HG02571 (cell line): ENCODE results near the gene C1R.

Source experiments
- ATAC-seq: cut with Tn5 transposase; IDR thresholded peaks from one replicate; pipeline ENCODE4 v1.9.1; 2021; ENCODE audit warnings: mild to moderate bottlenecking, moderate library complexity; ENCODE audit not compliant: unreplicated experiment

Gene C1R

DNA sequence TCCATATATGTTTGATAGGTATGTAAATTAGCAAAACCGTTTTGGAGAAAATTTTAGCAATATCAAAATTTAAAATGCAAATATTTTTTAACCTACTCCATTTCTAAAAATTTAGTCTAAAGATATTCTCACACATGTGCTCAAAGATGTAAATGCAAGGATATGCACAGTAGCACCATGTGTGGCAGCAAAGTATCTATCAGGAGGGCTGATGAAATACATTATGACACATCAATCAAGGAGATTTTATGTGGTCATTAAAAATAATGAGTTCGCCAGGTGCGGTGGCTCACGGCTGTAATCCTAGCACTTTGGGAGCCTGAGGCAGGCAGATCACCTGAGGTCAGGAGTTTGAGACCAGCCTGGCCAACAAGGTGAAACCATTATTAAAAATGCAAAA, 8.0 kb upstream of the C1R start:
- ATAC-seq = no peak

DNA sequence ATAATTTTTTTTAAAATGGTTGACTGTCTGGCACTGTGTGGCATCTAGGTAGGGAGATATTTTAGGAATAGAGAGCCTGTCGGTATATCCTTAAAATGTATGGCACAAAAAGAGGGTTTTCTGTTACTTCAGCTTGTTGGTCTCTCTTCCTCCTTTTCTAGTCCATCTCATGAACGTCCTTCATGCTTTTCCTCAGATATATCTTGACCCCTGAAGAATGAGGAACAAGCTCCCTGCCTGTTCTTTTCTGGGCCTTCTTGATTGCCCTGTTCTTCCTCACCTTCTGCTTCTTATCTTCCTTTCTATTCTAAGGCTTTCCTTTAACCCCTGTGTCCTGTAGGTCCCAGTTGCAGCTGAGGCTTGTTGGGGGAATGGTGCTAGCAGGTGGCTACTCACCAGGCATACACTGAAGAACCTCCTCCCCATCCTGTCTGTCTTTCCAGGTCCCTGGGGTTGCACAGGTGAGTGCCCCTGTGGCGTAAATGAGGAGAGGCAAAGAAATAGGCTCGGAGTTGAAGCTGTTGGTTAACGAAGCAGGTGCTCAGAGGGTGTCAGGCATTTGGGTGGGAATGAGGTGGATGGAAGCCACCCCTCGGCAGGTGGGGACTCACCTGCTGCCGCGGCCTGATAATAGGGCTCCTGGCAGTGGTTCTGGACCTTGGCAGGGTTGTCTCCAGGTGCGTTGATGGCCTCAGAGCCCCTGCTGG, 7.2 kb upstream of the C1R start:
- ATAC-seq = no peak

DNA sequence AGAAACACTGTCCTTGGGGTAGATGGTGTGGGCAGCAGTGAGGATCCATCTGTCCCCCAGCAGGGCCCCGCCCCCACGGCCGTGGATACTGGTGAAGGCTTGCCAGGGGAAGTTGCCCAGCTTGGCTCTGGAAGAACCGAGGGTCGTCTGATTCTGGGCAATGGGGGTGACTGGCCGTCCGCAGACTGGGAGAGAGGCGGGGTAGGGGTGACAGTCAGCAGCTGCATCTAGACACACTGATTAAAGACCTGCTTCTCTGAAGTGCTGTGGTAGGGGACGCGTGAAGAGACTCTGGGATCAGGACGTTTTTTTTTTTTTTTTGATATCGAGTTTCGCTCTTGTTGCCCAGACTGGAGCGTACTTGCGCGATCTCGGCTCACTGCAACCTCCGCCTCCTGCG, 4.7 kb upstream of the C1R start:
- no peak for ATAC-seq

DNA sequence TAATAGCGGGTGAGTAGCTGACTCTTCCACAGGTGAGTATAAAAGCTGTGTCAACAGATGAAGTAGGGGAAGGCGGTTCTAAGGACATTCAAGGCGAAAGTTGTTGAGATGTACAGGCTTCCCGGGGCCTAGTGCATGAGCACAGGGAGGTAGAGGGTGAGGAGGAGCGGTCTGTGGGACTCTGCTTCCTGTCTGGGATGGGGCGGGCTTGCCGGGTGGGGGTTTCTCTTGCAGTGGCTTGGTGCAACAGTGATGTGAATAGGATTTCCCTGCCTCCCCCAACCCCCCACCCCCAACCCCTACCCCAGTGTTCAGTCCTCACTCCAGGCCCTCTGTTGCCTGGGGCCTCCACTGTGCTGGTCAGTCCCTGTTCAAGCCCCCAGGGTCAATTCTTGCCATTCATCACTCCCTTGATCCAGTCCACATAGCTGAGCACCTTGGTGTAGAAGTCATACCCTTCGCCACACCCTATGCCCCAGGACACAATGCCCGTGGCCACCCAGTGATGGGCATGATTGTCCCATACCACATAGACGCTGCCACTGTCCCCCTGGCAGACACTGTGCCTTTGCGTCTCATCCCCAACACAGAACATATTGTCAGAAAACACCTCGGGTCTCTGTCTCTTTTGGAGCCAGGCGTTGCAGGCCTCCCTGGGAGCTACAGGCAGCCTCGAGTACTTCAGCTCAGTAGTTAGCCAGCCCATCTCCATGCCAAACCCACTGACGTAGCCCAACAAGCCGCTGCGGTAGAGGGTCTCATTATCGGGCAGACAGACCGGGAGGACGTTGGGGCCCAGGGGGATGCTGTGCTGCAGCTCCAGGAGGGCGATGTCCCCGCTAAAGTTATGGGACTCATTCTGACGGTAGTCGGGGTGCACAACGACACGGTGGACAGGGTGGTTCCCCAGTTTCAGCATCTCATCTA, 4.0 kb upstream of the C1R start:
- no peak for ATAC-seq

DNA sequence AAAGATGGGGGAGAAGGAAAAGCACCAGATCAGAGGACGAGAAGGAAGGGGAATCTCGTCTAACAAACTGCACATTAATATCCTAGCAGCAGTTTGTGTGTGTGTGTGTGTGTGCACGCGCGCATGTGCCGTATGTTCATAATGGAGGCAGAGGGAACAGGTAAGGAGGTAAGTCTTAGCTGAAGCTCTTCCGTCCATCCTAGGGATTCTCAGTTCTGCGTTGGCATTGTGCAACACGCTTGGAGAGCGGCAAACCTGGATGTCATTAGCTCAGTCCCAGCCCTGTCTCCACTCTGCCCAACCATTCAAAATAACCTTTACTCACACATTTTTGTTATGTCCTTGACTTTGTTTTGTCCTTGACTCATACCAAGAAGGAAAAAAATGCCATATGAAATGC, 1.6 kb upstream of the C1R start:
- ATAC-seq = no peak

DNA sequence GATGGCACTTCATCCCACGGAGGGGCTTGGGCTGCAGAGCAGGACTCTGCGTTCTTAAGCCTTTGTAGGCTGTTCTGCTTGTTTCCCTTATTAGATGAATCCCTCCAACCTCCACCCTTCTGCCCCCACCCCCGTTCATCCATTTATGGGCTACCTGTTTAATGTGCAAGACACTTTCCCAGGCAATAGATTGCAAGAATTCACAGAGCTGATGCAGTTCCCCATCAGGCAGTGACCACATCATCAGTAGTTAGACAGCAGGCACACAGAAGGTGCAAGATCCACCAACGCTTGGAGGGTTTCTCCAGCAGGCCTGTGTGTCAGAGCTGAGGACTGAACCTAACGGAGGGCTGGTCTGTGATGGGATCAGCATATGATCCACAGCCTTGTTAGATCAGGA, 1.2 kb upstream of the C1R start:
- no peak for ATAC-seq

DNA sequence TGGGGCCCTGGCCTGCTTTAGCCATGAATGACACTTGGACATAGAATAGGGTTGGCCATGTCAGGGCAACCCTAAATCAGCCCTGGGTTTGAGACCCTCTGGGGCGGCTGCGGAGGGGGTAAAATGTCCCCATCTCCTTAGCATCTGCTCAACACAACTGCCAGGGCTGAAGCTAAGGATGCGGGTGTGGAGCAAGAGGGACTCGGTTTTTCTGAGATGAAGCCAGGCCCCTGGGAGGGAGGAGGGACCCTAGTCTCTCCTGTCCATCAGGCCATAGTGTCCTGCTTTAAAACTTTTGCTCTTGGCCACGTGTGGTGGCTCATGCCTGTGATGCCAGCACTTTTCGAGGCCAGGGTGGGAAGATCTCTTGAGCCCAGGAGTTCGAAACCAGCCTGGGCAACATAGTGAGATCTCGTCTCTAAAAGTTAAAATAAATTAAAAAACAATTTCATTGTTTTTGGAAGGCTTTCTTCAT, 778 bp upstream of the C1R start:
- no peak for ATAC-seq

DNA sequence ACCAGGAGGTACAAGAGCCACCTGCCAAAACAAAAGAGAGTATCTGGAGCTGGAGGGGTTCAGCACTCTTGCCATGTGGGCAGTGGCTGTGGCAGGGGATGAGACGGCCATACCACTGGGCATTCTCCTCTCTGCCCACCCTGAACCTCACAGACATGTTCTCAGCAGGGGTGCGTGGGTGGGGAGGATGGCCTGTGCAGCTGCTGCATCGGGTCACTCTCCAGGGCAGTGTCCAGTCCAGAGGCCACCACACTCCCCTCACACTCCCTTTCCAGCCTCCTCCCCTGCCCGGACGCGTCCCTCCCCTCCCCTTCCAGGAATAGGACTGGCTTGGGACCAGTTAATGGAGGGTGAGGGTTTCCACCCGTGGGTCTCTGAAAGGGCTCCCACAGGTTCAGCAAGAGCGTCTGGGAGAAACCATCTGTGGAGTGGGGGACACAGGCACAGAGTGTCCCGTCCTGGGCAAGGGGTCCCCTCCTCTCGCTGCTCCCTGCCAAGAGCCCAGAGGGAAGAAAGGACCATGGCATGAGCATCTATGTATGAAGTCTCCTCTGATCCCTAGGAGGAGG, 501 bp downstream of the C1R start:
- ATAC-seq = no peak

DNA sequence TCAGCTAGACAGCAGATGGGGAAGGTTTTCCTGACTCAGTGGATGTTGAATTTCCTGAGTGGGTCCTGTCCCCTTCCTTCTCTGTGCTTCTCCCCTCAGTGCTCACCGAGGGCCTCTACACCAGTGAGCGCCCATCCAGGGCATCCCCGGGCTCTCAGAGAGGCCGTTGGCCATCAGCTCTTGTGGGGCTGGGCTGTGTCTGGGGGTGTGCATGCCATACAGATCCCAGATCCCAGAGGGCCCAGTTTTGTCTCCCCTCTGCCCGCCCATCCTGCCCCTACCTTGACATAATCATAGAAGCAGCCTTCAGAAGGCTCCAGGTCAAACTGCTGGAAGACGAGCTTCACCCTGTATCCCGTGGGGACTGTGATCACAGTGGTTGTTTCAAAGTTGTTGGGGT, 1.1 kb downstream of the C1R start:
- no peak for ATAC-seq

DNA sequence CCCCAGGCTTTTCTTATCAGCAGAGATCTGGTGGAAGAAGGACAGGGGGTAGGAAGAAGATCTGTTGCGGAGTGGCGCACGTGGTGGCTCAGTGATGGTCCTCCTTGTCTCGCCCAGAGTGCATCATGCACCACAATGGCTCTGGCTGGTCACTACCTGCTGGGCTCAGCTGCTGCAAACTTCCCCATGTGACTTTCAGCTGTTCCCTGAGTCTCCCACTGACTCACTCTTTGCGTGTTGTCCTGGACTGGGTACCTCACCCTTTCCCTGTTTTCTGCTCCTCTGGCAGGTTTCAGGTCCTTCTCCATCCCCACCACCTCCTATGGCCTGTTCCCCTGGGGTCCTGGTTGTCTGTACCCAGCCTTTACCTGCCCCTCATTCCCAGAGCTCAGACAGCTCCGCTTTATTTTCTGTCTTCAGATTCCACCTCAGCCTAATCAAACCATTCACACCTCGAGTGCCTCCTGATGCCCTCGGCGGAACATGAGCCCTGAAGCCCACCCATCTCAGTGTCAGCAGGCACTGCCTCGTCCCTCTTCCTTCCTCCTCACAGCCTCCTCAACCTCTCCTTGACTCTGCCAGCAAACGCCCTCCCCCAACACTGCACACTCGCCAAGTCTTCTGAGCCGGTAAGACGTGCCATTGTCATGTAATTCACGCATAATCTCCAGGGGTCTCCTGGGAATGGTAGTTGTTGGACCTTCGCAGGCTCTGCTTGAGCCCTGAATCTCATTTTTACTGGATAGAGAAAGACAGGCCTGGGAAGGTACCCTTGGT, 1.8 kb downstream of the C1R start:
- no peak for ATAC-seq

DNA sequence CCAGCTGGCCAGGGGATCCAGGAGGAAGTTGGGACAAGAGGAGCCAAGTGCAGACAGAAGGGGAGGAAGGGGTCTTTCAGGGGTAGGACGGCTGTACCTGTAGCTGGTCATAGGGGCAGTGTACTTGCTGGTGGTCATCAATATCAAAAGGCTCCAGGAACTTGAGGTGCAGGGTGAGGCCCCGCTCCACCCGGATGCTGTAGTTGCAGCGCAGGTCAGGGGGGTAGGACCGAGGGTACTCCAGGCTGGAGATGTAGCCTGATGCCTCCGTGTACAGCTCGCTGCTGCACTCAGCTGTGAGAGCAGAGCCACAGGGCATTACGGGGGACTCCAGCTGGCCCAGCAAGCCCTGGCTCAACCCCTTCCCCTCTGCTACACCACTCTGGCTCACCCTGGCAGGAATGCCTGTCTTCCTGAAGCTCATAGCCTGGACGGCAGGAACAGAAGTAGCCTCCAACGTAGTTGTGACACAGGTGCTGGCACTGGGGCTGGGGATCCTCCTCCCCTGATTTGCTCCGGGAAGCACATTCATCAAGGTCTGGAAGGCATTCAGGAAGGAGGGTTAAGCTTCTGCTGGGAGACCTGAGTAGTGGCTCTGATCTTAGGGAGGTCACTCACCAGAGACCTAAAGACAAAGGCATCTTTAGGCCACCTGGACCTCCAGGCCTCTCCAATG, 2.9 kb downstream of the C1R start:
- ATAC-seq = no peak

DNA sequence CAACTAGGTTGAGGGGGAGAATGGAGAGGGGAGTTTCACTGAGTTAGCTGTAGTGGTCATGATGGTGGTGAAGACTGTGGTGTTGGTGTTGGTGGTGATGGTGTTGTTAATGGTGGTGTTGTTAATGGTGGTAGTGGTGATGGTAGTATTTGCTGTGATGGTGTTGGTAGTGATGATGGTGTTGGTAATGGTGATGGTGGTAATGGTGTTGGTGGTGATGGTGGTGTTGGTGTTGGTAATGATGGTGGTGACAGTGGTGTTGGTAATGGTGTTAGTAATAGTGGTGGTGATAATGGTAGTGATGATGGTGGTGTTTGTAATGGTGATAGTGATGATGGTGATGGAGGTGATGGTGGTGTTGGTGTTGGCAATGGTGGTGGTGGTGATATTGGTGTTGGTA, 9.1 kb downstream of the C1R start:
- no peak for ATAC-seq

DNA sequence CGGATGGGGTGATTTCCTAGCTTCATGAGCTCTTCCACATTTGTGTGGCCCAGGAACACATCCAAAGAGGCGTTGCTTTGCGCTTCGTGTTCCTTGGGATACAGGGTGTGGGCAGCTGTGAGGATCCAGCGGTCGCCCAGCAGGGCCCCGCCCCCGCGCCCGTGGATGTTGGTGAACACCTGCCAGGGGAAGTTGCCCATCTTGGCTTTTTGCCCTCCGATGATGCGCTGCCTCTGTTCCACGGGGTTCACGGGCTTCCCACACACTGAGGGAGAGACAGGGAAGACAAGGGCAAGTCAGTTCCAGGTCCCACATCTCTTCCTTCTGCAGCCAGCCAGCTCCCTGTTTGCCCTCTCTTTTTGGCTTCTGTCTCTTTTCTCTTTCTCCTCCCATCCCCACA, 11.2 kb downstream of the C1R start:
- ATAC-seq = no peak

DNA sequence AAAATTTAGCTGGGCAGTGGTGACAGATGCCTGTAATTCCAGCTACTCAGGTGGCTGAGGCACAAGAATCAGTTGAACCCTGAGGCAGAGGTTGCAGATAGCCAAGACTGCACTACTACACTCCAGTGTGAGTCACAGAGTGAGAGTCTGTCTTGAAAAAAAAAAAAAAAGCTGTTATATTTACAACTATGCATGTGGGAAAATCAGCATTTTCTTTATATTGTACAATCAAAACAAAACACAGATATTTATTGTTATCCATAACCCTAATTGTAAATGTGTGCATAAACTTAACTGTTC, 12.5 kb downstream of the C1R start:
- ATAC-seq = no peak

DNA sequence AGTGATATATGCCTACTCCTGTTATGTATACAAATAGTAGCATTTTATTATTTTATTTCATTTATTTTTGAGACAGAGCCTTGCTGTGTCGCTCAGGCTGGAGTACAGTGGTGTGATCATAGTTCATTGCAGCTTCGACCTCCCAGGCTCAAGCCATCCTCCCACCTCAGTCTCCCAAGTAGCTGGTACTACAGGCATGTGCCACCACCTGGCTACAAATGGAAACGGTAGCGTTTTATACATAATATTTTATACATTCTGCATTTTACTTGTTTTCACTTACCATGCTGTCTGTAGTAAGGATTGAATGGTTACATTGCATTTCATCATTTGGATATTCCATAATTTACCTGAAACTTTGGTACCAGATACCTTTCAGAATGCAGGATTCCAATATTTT, 14.1 kb downstream of the C1R start:
- no peak for ATAC-seq

DNA sequence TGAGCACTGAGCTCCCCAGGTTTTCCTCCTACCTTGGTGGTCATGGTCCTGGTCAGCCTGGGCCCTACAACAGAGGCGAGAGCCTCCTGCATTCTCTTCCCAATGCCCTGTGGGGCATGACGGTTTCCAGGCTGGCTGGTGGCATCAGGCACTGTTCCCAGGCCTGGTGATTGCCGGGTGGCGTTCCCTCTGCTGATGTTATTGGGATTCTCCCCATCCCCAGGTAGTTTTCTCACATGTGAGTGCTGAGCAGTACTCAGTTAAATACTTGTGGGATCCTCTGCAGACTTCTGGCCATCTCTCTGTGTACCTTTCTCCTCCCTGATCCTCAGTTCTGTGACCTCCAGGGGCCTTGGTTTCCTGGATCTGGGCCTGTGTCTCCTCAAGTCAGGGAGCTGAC, 15.8 kb downstream of the C1R start:
- no peak for ATAC-seq

DNA sequence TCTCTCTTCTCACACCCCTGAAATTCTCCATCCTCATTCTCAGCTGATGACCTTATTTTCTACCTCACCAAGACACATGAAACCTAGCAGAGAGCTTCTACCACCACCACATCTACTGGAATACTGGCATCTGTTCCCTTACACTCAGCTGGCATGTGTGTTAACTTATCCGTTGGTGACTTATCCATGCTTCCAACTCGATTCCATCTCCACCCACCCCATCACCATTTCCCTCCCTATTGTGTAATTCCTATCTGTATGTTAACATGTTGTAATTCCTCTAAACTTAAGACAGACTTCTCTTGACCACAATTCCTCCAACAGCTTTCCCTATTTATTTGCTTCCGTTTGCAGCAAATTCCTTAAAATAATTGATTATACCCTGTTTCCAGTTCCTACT, 16.3 kb downstream of the C1R start:
- ATAC-seq = no peak

DNA sequence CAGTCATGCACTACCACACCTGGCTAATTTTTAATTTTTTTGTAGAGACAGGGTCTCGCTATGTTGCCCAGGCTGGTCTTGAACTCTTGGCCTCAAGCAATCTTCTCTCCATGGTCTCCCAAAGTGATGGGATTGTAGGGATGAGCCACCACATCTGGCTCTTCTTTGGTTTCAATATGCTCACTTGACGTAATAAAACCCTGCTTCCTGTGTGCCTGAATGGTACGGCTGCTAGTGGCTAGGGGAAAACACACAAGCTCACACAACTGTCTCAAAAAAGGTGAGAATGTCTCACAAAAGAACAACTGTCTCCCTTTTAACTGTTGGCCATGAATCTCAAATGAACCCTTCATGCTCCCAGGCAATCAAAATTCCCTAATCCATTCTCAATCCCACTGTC, 16.7 kb downstream of the C1R start:
- ATAC-seq = no peak

DNA sequence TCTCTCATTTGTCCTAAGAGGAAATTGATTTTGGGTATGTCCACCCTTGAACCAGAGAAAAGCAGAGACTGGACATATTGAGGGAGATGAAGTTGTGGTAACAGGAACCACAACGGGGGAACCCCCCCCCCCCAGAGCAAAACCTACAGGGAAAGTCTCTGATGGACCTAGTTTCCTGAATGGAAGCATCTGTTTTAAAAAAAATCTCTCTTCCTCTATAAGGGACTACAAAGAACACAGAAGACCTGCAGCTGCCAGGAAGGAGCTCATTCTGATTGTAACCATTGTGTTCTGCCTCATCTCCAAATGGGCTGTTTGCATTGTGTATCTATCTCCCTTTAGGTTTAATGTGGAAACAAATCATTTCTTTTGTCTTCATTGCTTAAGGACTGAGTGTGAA, 18.3 kb downstream of the C1R start:
- ATAC-seq = no peak

DNA sequence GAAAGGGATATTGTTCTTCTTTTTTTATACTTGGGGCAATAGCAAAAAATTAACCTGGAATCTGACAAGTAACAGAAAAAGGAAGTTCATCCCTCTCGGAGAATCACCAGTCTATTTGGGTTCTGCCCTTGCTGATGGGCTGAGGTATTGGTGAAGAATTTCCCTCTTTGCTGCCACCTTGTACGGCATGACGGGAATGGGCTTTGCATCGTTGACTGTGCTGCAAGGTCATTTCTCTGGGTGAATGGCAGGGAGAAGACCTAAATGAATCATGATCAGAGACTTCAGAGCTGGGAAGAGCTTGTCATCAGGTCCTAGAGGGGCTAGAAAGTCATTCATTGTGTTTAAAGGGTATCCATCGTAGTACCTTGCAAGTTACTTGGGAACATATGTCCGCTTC, 19.7 kb downstream of the C1R start:
- no peak for ATAC-seq

DNA sequence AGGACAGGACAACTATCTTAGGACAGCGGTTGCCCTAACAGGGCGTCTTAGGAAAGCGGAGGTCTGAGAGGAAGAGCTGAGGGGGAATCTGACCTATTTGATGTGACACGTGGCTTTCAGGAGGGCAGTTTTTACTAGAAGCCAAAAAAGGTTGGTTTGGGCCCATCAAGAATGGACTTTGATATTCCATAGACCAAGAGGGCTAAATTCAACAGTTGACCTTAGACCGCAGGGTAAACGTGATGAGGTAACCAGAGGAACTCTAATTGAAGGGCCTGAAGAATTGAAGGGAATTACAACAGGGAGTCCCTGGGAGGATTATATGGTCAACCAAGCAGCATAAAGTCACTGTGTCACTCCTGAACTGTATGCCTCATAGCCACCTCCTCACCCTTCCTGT, 20.2 kb downstream of the C1R start:
- no peak for ATAC-seq
